Endothelial cell of umbilical vein (primary cell): ENCODE results near the gene ZNF581. TPM values are rescaled to one million over a fixed set of nuclear protein-coding genes. Genes with fewer than 3 reads are reported as not detected.

Experiments
- BruUV-seq: library from RNA; stranded (reverse); fragments of 400-500 nt; replicated peaks from 2 replicates; lab custom pipeline; 2021; lab: Mats Ljungman, UMichigan
- CTCF ChIA-PET: fragments of 300-600, 350-600 bp; sonication (Branson Sonifier 250); formaldehyde crosslinking; loops from one replicate; lab custom pipeline; 2021; ENCODE audit warnings: antibody characterized with exemption, inconsistent platforms; lab: Charles Lee
- POLR2A ChIA-PET: fragments of 300-600, 350-600 bp; sonication (Branson Sonifier 250); formaldehyde crosslinking; loops from one replicate; lab custom pipeline; 2021; ENCODE audit warnings: antibody characterized with exemption, inconsistent platforms; lab: Charles Lee
- DNase-seq: peaks from one replicate; pipeline ENCODE4 v3.0.0-alpha.2; 2011; ENCODE audit warnings: low read depth, low spot score
- FAIRE-seq: peaks from 2 replicates; lab custom pipeline; 2011; peaks lifted over from hg19 to GRCh38; lab: Jason Lieb, UNC
- H2AFZ ChIP-seq: 2 replicates; pipeline ENCODE4 v1.6.0; 2012; ENCODE audit warnings: low read depth, low read length, control low read depth, inconsistent platforms
- H3K27ac ChIP-seq: 2 replicates; pipeline ENCODE4 v1.5.1; 2011; ENCODE audit warnings: low read depth, mild to moderate bottlenecking, control low read depth, low read length, moderate library complexity; ENCODE audit not compliant: insufficient read depth
- H3K27me3 ChIP-seq, 2 experiments: 2 replicates each; pipeline versions ENCODE4 v1.6.0 to v1.6.1; 2011; ENCODE audit warnings: low read length in 2 of 2, mixed read lengths in 1 of 2; ENCODE audit not compliant: control insufficient read depth in 2 of 2, insufficient read depth in 2 of 2
- H3K36me3 ChIP-seq, 2 experiments: 2 replicates in 1 of 2; 3 replicates in 1 of 2; pipeline ENCODE4 v1.5.1; 2011; ENCODE audit warnings: low read length in 2 of 2, mild to moderate bottlenecking in 1 of 2, moderate library complexity in 1 of 2; ENCODE audit not compliant: control insufficient read depth in 2 of 2, insufficient read depth in 2 of 2; ENCODE audit errors: extremely low read depth in 1 of 2
- H3K4me1 ChIP-seq: 3 replicates; pipeline ENCODE4 v1.5.1; 2011; ENCODE audit warnings: mild to moderate bottlenecking, low read length; ENCODE audit not compliant: control insufficient read depth, insufficient read depth; ENCODE audit errors: extremely low read depth
- H3K4me2 ChIP-seq: 2 replicates; pipeline ENCODE4 v1.6.1; 2011; ENCODE audit warnings: low read length, control low read depth, mixed read lengths; ENCODE audit not compliant: insufficient read depth
- H3K4me3 ChIP-seq, 3 experiments: fragments of 200-600 bp in 1 of 3; sonication (generic), shearing (Covaris generic) in 1 of 3; replicated peaks in 1 of 3; 2 replicates each; pipeline ENCODE4 v1.5.1; 2011 to 2016; ENCODE audit warnings: control low read depth in 3 of 3, low read length in 3 of 3, mild to moderate bottlenecking in 2 of 3, inconsistent platforms in 1 of 3, low read depth in 1 of 3, moderate library complexity in 1 of 3; ENCODE audit not compliant: insufficient read depth in 1 of 3
- H3K79me2 ChIP-seq: 2 replicates; pipeline ENCODE4 v1.6.0; 2012; ENCODE audit warnings: low read length, inconsistent platforms; ENCODE audit not compliant: control insufficient read depth, insufficient read depth
- H3K9ac ChIP-seq: replicated peaks from 2 replicates; pipeline ENCODE3; 2011; ENCODE audit warnings: low read length, control low read depth; ENCODE audit not compliant: insufficient read depth; ENCODE audit errors: extremely low read depth
- H3K9me1 ChIP-seq: replicated peaks from 3 replicates; pipeline ENCODE4 v1.6.0; 2011; ENCODE audit warnings: mild to moderate bottlenecking, low read length; ENCODE audit not compliant: control insufficient read depth, insufficient read depth; ENCODE audit errors: extremely low read depth
- H3K9me3 ChIP-seq: replicated peaks from 2 replicates; pipeline ENCODE4 v1.5.1; 2012; ENCODE audit warnings: low read length, inconsistent platforms; ENCODE audit not compliant: control insufficient read depth, insufficient read depth
- H4K20me1 ChIP-seq: replicated peaks from 2 replicates; pipeline ENCODE3; 2011; ENCODE audit warnings: mild to moderate bottlenecking, low read length; ENCODE audit not compliant: control insufficient read depth, insufficient read depth; ENCODE audit errors: extremely low read depth
- CTCF ChIP-seq, 2 donors: IDR thresholded peaks; 1 replicate in 1 of 2; 2 replicates in 1 of 2; pipeline ENCODE4 v1.5.1; 2011; ENCODE audit warnings: low read length in 2 of 2, mild to moderate bottlenecking in 2 of 2, moderate library complexity in 2 of 2, control low read depth in 1 of 2, inconsistent platforms in 1 of 2, low read depth in 1 of 2; ENCODE audit not compliant: insufficient read depth in 1 of 2; ENCODE audit errors: extremely low read depth in 1 of 2
- EZH2 ChIP-seq: IDR thresholded peaks from 2 replicates; pipeline ENCODE4 v1.6.1; 2012; ENCODE audit warnings: borderline replicate concordance, low read depth, mild to moderate bottlenecking, moderate library complexity, low read length, inconsistent platforms; ENCODE audit not compliant: severe bottlenecking
- JUN ChIP-seq: IDR thresholded peaks from 2 replicates; pipeline ENCODE4 v1.6.1; 2011; ENCODE audit warnings: borderline replicate concordance, low read depth; ENCODE audit not compliant: insufficient read length, insufficient read depth
- MAX ChIP-seq: IDR thresholded peaks from 2 replicates; pipeline ENCODE4 v1.6.1; 2011; ENCODE audit not compliant: insufficient read depth, insufficient read length
- MYC ChIP-seq: IDR thresholded peaks from one replicate; pipeline ENCODE4 v1.6.1; 2011; ENCODE audit warnings: mild to moderate bottlenecking, low read depth, low read length
- POLR2AphosphoS5 ChIP-seq: IDR thresholded peaks from 2 replicates; pipeline ENCODE4 v1.6.1; 2012; ENCODE audit warnings: low read depth, mild to moderate bottlenecking, control low read depth, low read length, moderate library complexity; ENCODE audit not compliant: insufficient read depth
- dilution Hi-C: fragments of 300-500 bp; cut with MboI; formaldehyde crosslinking; loops from one replicate; pipeline ENCODE4 v1.15.0; 2019; ENCODE audit warnings: low sequenced_read_pairs; ENCODE audit not compliant: extremely low pct_ligation_motif_present
- intact Hi-C: fragments of 100-400 bp; cut with micrococcal nuclease; formaldehyde crosslinking; loops from one replicate; pipeline ENCODE4 v1.10.0; 2022
- polyA plus RNA-seq, 4 experiments: library from polyadenylated mRNA; depleted of rRNA in 3 of 4; stranded (reverse) in 3 of 4; unstranded in 1 of 4; fragments of >200 nt; gene quantifications; 2 replicates each; pipeline versions ENCODE4 v1.2.1 to v1.2.3, GENCODE V29; 2011 to 2012; ENCODE audit warnings: missing spikeins in 1 of 4
- total RNA-seq: library from RNA; stranded (reverse); gene quantifications from 2 replicates; pipeline ENCODE4 v1.2.3, GENCODE V29; 2021

ZNF581 gene
- total and polyA plus RNA-seq, 2 donors (not counting 3 experiments of a cell fraction or from before 2014, with no cell fraction given): 31.4 to 32.3 TPM

- H3K4me3 ChIP-seq: no peak overlapping the region
- peaks cover 21% of the 10 kb centered on the region for H3K79me2 ChIP-seq
- no peak overlapping the region for H3K27ac ChIP-seq
- DNase-seq (peak; percentile 91), FAIRE-seq (peak; percentile 97)
- dilution Hi-C loops (no loop called here), intact Hi-C loops (loop anchor here (1.0 to 5.0 kb wide), 4 partner anchors 21 to 490 kb away; no protein-coding TSS in a partner anchor)
- no peaks in the 10 kb centered on the region for H3K27me3 ChIP-seq
- ChIA-PET CTCF (interaction anchor here (0.6 to 3.3 kb wide), 48 partner anchors 8 to 719 kb away, joined by 3 to 86 read pairs (median 6); partner anchors contain the start of genes CCDC106, FIZ1, ISOC2 and NAT14), POLR2A (interaction anchor here (0.6 to 1.8 kb wide), 2 partner anchors 10 to 11 kb away, joined by 3 to 4 read pairs; partner anchors contain the start of gene ZNF581)
- H3K9me3 ChIP-seq: no peaks in the 10 kb centered on the region
- no peak overlapping the region for H3K4me2 ChIP-seq
- peaks cover 12% of the 10 kb centered on the region for H3K4me1 ChIP-seq
- H3K9me1 ChIP-seq: no peaks in the 10 kb centered on the region
- TF ChIP-seq CTCF (IDR thresholded peaks at IDR 0.05; ENCODE audit: extremely low read depth in 1 of 2, insufficient read depth in 1 of 2, low read depth in 1 of 2, low read length in 2 of 2): peak; percentile 67 to 75
- no peak for TF ChIP-seq EZH2
- TF ChIP-seq POLR2AphosphoS5: no peak
- no peak for TF ChIP-seq MAX
- no peak for TF ChIP-seq MYC
- TF ChIP-seq JUN: no peak
- H3K36me3 ChIP-seq: no peaks in the 10 kb centered on the region
- no peaks in the 10 kb centered on the region for H4K20me1 ChIP-seq
- peak overlapping the region; percentile 41 for H2AFZ ChIP-seq
- H3K9ac ChIP-seq: no peak overlapping the region
- no TSS peak for BruUV-seq
These were observed 11.0 kb upstream of the ZNF581 start for GRCh38 chr19:55632463-55632834.
